Muscle of arm (tissue), 14 donors: ENCODE data around the gene MGLL. TPM values are rescaled to one million over a fixed set of nuclear protein-coding genes. Genes with fewer than 3 reads are reported as not detected.
A peak's percentile ranks its signal among the peaks of the same experiment; 100 is the strongest.

Source experiments
- DNase-seq: peaks from one replicate; pipeline ENCODE4 v3.0.0-alpha.2; 2013
- long read RNA-seq, 11 donors: transcript quantifications; one replicate each; lab custom pipeline, GENCODE V29; 2026
- polyA plus RNA-seq, 12 donors: library from polyadenylated mRNA; unstranded; fragments of 120-200 nt; gene quantifications; one replicate each; pipeline ENCODE4 v1.2.1, GENCODE V29; 2013; ENCODE audit not compliant: insufficient read length in 12 of 12

The MGLL gene
- polyA plus RNA-seq, result 10 to 100 TPM in 11 of 12 donors, not detected in 1; 16.2 to 29.9 (median 24.6) TPM
- long read RNA-seq, donor 1, full-length matches to known transcripts, result 38 of 38 reads
- long read RNA-seq, donor 1, partial matches to known transcripts, result 0 of 38 reads
- long read RNA-seq, donor 1, other reads (novel, unspliced or antisense), result 0 of 38 reads
- long read RNA-seq, donor 2, full-length matches to known transcripts, result 12 of 55 reads
- long read RNA-seq, donor 2, partial matches to known transcripts, result 24 of 55 reads
- long read RNA-seq, donor 2, other reads (novel, unspliced or antisense), result 19 of 55 reads
- long read RNA-seq, donor 3, full-length matches to known transcripts, result 3 of 3 reads
- long read RNA-seq, donor 3, partial matches to known transcripts, result 0 of 3 reads
- long read RNA-seq, donor 3, other reads (novel, unspliced or antisense), result 0 of 3 reads
- long read RNA-seq, donor 4, full-length matches to known transcripts, result 5 of 5 reads
- long read RNA-seq, donor 4, partial matches to known transcripts, result 0 of 5 reads
- long read RNA-seq, donor 4, other reads (novel, unspliced or antisense), result 0 of 5 reads
- long read RNA-seq, donor 5, full-length matches to known transcripts, result 9 of 9 reads
- long read RNA-seq, donor 5, partial matches to known transcripts, result 0 of 9 reads
- long read RNA-seq, donor 5, other reads (novel, unspliced or antisense), result 0 of 9 reads
- long read RNA-seq, donor 6, full-length matches to known transcripts, result 6 of 6 reads
- long read RNA-seq, donor 6, partial matches to known transcripts, result 0 of 6 reads
- long read RNA-seq, donor 6, other reads (novel, unspliced or antisense), result 0 of 6 reads
- long read RNA-seq, donor 7, full-length matches to known transcripts, result 4 of 4 reads
- long read RNA-seq, donor 7, partial matches to known transcripts, result 0 of 4 reads
- long read RNA-seq, donor 7, other reads (novel, unspliced or antisense), result 0 of 4 reads
- long read RNA-seq, donor 8, full-length matches to known transcripts, result 17 of 17 reads
- long read RNA-seq, donor 8, partial matches to known transcripts, result 0 of 17 reads
- long read RNA-seq, donor 8, other reads (novel, unspliced or antisense), result 0 of 17 reads
- long read RNA-seq, donor 9, full-length matches to known transcripts, result 8 of 8 reads
- long read RNA-seq, donor 9, partial matches to known transcripts, result 0 of 8 reads
- long read RNA-seq, donor 9, other reads (novel, unspliced or antisense), result 0 of 8 reads
- long read RNA-seq, donor 10, full-length matches to known transcripts, result 18 of 64 reads
- long read RNA-seq, donor 10, partial matches to known transcripts, result 46 of 64 reads
- long read RNA-seq, donor 10, other reads (novel, unspliced or antisense), result 0 of 64 reads
- long read RNA-seq, donor 11, full-length matches to known transcripts, result 9 of 9 reads
- long read RNA-seq, donor 11, partial matches to known transcripts, result 0 of 9 reads
- long read RNA-seq, donor 11, other reads (novel, unspliced or antisense), result 0 of 9 reads

DNA sequence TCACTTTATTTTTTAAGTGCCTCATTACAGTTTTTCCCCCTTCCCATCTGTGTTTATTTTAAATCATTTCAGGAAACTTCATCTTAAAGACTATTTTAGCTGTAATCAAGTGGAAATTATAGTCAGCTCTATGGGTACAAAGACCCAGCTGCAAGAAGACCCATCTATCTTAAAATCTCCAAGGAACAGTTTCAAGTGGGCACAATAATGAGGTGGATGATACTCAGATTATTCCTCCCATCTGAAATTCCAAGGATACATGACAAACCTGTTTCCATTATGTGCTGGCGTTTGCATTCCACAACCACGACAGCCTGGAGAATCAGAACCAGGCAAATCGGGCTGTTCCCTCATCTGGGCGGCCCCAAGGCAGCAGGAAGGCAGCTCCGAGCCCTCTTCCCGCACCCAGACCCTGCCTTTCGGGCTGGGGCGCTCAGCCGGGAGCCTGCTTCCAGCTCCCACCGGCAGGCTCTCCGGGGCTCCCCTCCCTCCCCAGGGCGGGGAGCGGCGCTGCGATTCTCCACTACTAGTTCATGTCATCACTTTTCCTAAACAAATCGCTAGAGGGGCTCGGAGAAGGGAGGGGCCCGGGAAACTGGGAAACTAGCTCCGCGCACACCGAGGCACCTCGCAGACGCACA, at the start of gene MGLL:
Gene MGLL (minus strand): TSS at position 475 of the 641 bp plus-strand sequence. CDS start 197 bp downstream, at position 278.
- no peak for DNase-seq

GRCh38 chr3:127870156-127870555, 47.8 kb upstream of the MGLL start:
- no peak for DNase-seq

DNA sequence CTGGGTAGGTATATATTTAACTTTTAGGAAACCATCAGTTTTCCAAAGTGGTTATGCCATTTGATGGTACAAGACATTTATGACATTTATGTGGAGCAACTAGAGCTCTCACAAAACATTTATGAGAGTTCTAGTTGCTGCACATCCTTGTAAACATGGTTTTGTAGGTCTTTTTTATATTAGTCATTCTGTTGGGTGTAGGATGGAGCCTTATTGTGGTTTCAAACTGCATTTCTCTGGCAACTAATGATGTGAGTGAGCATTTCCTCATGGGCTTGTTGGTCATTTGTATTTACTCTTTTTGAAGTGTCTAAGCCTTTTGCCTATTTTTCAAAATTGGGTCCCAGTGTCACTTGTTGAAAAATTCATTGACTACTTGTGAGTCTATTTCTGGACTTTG, 45.7 kb upstream of the MGLL start:
- DNase-seq, result no peak

DNA sequence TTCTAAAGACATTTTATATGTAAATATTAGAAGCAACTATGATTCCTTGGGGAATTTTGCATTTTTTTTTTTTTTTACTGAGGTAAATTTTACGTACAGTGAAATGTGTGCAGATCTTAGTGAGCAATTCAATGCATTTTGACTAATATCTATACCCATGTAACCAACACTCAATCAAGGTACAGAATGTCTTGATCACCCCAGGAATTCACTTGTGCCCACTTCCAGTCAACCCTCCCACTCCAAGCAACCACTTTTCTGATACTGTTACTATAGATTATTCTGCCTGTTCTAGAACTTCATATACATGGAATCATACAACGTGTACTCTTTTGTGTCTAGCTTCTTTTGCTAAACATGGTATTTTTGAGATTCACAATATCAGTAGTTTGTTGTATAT, 45.1 kb upstream of the MGLL start:
- DNase-seq, result no peak

DNA sequence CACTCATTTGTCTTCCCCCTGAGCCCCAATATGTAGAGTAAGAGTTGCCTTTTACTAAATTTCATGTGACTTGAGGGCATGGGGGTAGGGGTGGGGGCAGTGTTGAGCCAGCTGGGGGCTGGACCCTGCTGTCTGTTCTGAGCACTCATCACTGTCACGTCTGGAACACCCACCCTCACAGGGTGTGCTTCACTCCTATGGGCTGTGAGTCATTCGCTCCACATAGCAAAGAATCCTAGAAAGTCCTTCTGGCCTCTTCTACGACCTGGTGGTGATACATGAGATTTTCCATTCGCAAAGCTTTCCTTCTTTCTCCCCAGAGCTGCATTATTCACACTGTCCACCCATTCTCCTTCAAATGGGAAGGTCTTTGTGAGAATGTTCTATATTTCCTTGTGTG, 43.6 kb upstream of the MGLL start:
- no peak for DNase-seq

GRCh38 chr3:127860211-127860696, 37.9 kb upstream of the MGLL start:
- DNase-seq, result no peak

DNA sequence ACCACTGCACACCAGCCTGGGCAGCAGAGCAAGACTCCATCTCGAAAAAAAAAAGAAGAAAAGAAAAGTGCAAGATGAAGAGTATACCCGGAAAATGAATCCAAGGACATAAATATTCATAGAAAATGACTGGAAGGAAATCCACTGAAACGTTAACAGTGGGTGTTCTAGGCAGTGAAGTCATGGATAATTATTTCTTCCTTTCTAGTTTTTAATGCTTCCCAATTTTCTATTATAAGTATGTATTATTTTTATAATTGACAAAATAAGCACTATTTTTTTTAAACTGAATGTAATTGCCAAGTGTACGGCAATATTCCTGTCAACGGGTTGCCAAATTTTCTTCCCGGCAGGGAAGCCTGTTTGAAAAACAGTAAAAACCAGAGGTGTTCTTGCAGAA, 37.4 kb upstream of the MGLL start:
- DNase-seq, result no peak

GRCh38 chr3:127858937-127859336, 36.6 kb upstream of the MGLL start:
- DNase-seq, result peak; percentile 50

GRCh38 chr3:127858521-127858920, 36.2 kb upstream of the MGLL start:
- no peak for DNase-seq

GRCh38 chr3:127857333-127857732, 35.0 kb upstream of the MGLL start:
- no peak for DNase-seq

GRCh38 chr3:127856801-127857200, 34.5 kb upstream of the MGLL start:
- DNase-seq, result no peak

DNA sequence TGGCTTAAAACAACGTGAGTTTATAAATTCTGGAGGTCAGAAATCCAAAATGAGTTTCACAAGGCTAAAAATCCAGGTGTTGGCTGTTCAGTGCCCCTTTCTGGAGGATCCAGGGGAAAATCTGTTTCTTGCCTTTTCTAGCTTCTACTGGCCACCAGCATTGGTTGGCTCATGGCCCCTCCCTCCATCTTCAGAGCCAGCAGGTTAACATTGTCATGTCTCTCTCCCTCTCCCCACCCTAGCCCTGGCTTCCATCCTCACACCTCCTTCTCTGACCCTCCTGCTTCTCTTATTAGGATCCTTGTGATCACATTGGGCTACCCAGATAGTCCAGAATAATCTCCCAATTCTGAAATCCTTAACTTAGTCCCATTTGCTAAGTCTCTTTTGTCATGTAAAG, 32.9 kb upstream of the MGLL start:
- DNase-seq, result no peak

DNA sequence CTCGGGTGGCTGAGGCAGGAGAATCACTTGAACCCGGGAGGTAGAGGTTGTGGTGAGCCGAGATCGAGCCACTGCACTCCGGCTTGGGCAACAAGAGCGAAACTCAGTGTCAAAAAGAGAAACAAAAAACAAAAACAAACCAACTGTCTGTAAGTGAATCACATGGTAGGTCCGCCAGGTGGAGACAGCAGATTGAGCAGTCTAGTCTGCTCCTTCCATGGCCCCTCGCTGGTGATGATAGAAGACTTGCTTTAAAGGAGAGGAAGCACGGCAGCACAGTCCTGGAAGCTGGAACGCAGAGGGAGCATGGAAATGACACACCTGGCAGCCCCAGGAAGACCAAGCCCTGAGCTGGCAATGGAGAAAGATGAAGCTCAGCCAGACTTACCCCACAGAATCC, 31.4 kb upstream of the MGLL start:
- no peak for DNase-seq

GRCh38 chr3:127851899-127852298, 29.6 kb upstream of the MGLL start:
- no peak for DNase-seq

GRCh38 chr3:127849368-127849767, 27.1 kb upstream of the MGLL start:
- no peak for DNase-seq

DNA sequence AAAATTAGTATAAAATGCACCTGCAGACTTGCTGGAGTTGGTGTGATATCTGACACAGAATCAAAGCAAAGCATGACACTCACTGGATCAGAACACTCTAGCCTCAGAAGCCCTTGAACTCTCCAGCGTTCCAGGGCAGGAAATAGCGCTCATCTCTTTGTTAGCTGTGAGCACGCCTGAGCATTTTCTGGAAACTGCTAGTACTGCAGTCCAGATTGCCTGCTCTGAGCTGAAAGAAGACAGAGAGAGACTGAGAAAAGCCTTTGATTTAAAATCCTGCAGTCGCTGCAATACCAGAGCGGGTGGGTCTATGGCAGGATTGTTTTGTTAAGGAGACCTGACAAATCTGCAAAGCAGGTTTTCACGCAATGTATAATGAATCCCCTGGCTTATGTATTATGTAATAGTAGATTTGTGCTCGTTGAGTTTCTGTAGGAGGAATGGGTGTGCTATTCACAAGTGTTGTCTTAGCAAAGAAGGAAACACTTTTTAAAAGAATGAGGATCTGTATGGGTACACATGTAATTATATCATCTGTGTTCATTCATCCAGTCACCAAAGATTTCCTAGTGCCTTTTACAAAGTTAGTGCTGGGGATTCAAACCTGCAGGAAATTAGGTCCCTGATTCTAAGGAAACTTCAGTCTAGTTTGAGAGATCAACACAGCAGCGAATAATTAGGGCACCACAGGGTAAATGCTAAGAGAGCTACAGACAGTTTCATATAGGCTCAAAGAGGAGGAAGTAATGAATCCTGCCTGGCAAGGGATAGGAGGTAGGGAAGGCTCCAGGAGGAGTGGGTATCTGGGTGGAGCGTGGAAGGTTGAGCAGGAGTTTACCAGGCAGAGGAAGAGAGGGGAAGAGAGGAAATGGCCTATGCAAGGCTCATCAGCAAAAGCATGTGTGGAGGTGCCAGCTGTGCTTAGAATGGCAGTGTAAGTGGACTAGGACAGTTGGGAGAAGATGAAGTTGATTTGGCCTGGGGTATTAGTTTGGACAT, 26.1 kb upstream of the MGLL start:
- peak; percentile 36 for DNase-seq

- DNase-seq, result no peak
Measured at GRCh38 chr3:127847236-127847720, 25.0 kb upstream of the MGLL start.

- no peak for DNase-seq
Measured at GRCh38 chr3:127846576-127846975, 24.3 kb upstream of the MGLL start.

DNA sequence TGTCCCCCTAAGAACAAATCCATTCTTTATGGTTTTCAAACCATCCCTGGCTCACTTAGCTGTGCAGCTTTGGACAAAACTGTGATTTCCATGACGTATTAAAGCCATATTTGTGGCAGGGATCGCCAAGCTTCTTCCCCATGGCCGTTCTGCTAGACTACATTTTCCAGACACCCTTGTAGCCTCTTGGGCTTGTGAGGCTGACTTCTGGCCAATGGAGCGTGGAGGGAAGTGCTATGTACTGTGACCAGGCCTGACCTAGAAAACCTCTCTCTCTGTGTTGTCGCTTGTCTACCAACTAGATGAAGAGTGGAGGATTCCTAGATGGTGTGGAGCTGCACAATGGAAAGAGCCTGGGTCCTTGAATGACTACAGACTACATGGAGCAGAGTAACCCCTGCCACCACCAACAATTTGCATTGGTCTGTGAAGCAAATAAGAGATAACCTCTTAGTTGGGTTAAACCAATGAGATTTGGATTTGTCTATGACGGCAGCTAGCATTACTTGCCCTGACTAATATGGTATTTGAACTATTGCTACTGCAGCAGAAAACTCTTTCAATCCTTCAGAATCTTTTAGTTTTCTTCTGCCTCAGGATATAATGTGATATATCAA, 22.1 kb upstream of the MGLL start:
- no peak for DNase-seq
